Epithelial cell of esophagus (primary cell): ENCODE results near the gene PIK3R3.

Experiments used
- DNase-seq: peaks from one replicate; pipeline ENCODE4 v3.0.0; 2010; ENCODE audit warnings: low read depth
- H3K4me3 ChIP-seq: 2 replicates; pipeline ENCODE4 v1.5.1; 2011; ENCODE audit warnings: mild to moderate bottlenecking, low read length, control low read depth
- TF ChIP-seq, protein P1 (sequence below): IDR thresholded peaks from 2 replicates; pipeline ENCODE4 v1.5.1; 2011; ENCODE audit warnings: low read depth, mild to moderate bottlenecking, low read length, control low read depth, inconsistent platforms; ENCODE audit not compliant: insufficient read depth; ENCODE audit errors: missing control alignments

PIK3R3 gene

GRCh38 chr1:46132529-46133180 is at the start of gene PIK3R3:
Gene PIK3R3, minus strand, starts transcription at chr1:46132629. Its CDS starts 677 bp downstream, at chr1:46131952.
- H3K4me3 ChIP-seq = peak within 1 kb of the TSS; percentile 78
- DNase-seq = peak; percentile 99
- TF ChIP-seq, protein P1, sequence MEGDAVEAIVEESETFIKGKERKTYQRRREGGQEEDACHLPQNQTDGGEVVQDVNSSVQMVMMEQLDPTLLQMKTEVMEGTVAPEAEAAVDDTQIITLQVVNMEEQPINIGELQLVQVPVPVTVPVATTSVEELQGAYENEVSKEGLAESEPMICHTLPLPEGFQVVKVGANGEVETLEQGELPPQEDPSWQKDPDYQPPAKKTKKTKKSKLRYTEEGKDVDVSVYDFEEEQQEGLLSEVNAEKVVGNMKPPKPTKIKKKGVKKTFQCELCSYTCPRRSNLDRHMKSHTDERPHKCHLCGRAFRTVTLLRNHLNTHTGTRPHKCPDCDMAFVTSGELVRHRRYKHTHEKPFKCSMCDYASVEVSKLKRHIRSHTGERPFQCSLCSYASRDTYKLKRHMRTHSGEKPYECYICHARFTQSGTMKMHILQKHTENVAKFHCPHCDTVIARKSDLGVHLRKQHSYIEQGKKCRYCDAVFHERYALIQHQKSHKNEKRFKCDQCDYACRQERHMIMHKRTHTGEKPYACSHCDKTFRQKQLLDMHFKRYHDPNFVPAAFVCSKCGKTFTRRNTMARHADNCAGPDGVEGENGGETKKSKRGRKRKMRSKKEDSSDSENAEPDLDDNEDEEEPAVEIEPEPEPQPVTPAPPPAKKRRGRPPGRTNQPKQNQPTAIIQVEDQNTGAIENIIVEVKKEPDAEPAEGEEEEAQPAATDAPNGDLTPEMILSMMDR = no peak

- no peak overlapping the region for H3K4me3 ChIP-seq
- TF ChIP-seq, protein P1 = no peak
- DNase-seq = peak; percentile 82
Observed at GRCh38 chr1:46181343-46182260, 49.2 kb upstream of the PIK3R3 start.

DNA sequence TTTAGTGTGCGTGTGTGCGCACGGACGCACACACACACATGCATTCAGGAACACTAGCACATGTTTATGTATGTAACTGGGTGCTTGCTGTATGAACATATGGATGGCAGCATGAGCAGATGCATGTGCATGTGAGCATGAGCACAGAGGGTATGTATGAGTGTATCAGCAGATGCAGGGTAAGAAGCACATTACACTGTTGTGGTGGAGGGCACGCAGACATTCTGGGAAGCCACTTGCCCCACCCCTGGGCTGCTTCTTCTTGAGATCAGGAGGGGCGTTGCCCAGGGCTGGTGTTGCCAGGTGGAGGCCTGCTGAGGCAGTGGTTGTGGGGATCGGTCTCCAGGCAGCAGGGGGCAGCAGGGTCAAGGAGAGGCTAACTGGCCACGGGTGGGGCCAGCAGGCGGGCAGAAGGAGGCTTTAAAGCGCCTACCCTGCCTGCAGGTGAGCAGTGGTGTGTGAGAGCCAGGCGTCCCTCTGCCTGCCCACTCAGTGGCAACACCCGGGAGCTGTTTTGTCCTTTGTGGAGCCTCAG is 47.7 kb upstream of the PIK3R3 start:
- no peak overlapping the region for H3K4me3 ChIP-seq
- DNase-seq = peak; percentile 75
- TF ChIP-seq, protein P1 = peak; percentile 42

GRCh38 chr1:46179138-46180081 is 47.0 kb upstream of the PIK3R3 start:
- TF ChIP-seq, protein P1 = peak; percentile 97
- H3K4me3 ChIP-seq = no peak overlapping the region
- peak; percentile 88 for DNase-seq

GRCh38 chr1:46176211-46176865 is 43.9 kb upstream of the PIK3R3 start, which contains the start of gene P3R3URF:
Gene P3R3URF, minus strand, starts transcription at chr1:46176488. Its CDS starts 17 bp downstream, at chr1:46176471.
- H3K4me3 ChIP-seq = no peak within 1 kb of the TSS
- TF ChIP-seq, protein P1 = no peak
- no peak for DNase-seq

- TF ChIP-seq, protein P1 = no peak
- DNase-seq = no peak
- H3K4me3 ChIP-seq = no peak overlapping the region
Observed at GRCh38 chr1:46175243-46175642, 42.8 kb upstream of the PIK3R3 start.
